IPS DF 6.9 (cell line): ENCODE data around the gene SCFD2.

ENCODE experiments used
- DNase-seq: peaks from one replicate; pipeline ENCODE4 v3.0.0-alpha.2; 2013; ENCODE audit warnings: low read depth, low spot score
- H3K27ac ChIP-seq: one replicate; pipeline ENCODE4 v1.5.1; 2013; ENCODE audit warnings: low read length, control low read depth
- H3K27me3 ChIP-seq: 2 replicates; pipeline ENCODE4 v1.6.1; 2013; ENCODE audit warnings: mild to moderate bottlenecking, low read length; ENCODE audit not compliant: control insufficient read depth, insufficient read depth
- H3K36me3 ChIP-seq: 2 replicates; pipeline ENCODE4 v1.6.1; 2013; ENCODE audit warnings: low read length; ENCODE audit not compliant: control insufficient read depth, insufficient read depth
- H3K4me1 ChIP-seq: 2 replicates; pipeline ENCODE4 v1.6.1; 2013; ENCODE audit warnings: low read length; ENCODE audit not compliant: control insufficient read depth, insufficient read depth
- H3K4me3 ChIP-seq: 2 replicates; pipeline ENCODE4 v1.5.1; 2013; ENCODE audit warnings: mild to moderate bottlenecking, low read length
- H3K9me3 ChIP-seq: 2 replicates; pipeline ENCODE4 v1.6.1; 2013; ENCODE audit warnings: low read length, inconsistent platforms; ENCODE audit not compliant: control insufficient read depth, insufficient read depth
- WGBS: extraction: QIAGEN DNeasy Blood & Tissue Kit; methylation state at CpG from one replicate; pipeline ENCODE4 v1.1.7; 2013; ENCODE audit warnings: mixed read lengths, missing lambda C conversion rate; ENCODE audit not compliant: insufficient read length, insufficient coverage; 5-methylcytosine and 5-hydroxymethylcytosine counted together

The SCFD2 gene

GRCh38 chr4:52915730-52916300, 450.0 kb downstream of the SCFD2 start:
- Histone ChIP-seq H3K36me3 (no peaks in the 10 kb centered on the region), H3K4me1 (0 out of 2 replicates have a peak, but pooled peaks cover 2% of the 10 kb centered on the region), H3K27me3 (no peaks in the 10 kb centered on the region), H3K27ac (no peak overlapping the region), H3K4me3 (no peak overlapping the region), H3K9me3 (no peaks in the 10 kb centered on the region)
- no CpG with 5 or more reads among the region's 6 CpGs for WGBS
- no peak for DNase-seq

GRCh38 chr4:52915191-52915590, 450.7 kb downstream of the SCFD2 start:
- Histone ChIP-seq H3K4me1 (0 out of 2 replicates have a peak, but pooled peaks cover 2% of the 10 kb centered on the region), H3K36me3 (no peaks in the 10 kb centered on the region), H3K9me3 (no peaks in the 10 kb centered on the region), H3K27ac (no peak overlapping the region), H3K4me3 (no peak overlapping the region), H3K27me3 (no peaks in the 10 kb centered on the region)
- DNase-seq, result no peak

GRCh38 chr4:52914051-52914605, 451.7 kb downstream of the SCFD2 start:
- DNase-seq, result no peak
- no peaks in the 10 kb centered on the region for H3K27me3 ChIP-seq
- H3K9me3 ChIP-seq, result no peaks in the 10 kb centered on the region
- H3K4me1 ChIP-seq, result 0 out of 2 replicates have a peak, but pooled peaks cover 2% of the 10 kb centered on the region
- H3K27ac ChIP-seq, result no peak overlapping the region
- no peaks in the 10 kb centered on the region for H3K36me3 ChIP-seq
- no peak overlapping the region for H3K4me3 ChIP-seq
- no CpG with 5 or more reads among the region's 3 CpGs for WGBS

GRCh38 chr4:52912608-52913007, 453.3 kb downstream of the SCFD2 start:
- Histone ChIP-seq H3K9me3 (no peaks in the 10 kb centered on the region), H3K4me3 (no peak overlapping the region), H3K27me3 (no peaks in the 10 kb centered on the region), H3K27ac (no peak overlapping the region), H3K4me1 (no peaks in the 10 kb centered on the region), H3K36me3 (no peaks in the 10 kb centered on the region)
- WGBS, result no CpG with 5 or more reads among the region's 2 CpGs
- DNase-seq, result no peak

GRCh38 chr4:52911684-52912294, 454.1 kb downstream of the SCFD2 start:
- Histone ChIP-seq H3K9me3 (no peaks in the 10 kb centered on the region), H3K27me3 (no peaks in the 10 kb centered on the region), H3K4me1 (no peaks in the 10 kb centered on the region), H3K27ac (no peak overlapping the region), H3K36me3 (no peaks in the 10 kb centered on the region), H3K4me3 (no peak overlapping the region)
- peak; percentile 77 for DNase-seq
- WGBS, result no CpG with 5 or more reads among the region's 3 CpGs

GRCh38 chr4:52910115-52910514, 455.7 kb downstream of the SCFD2 start:
- no peak for DNase-seq
- H3K36me3 ChIP-seq, result no peaks in the 10 kb centered on the region

GRCh38 chr4:52907510-52907909, 458.4 kb downstream of the SCFD2 start:
- no peak for DNase-seq
- H3K27me3 ChIP-seq, result no peaks in the 10 kb centered on the region
- no peaks in the 10 kb centered on the region for H3K36me3 ChIP-seq
- H3K4me3 ChIP-seq, result no peak overlapping the region
- no peak overlapping the region for H3K27ac ChIP-seq
- H3K9me3 ChIP-seq, result no peaks in the 10 kb centered on the region
- no CpG with 5 or more reads among the region's 2 CpGs for WGBS
- H3K4me1 ChIP-seq, result no peaks in the 10 kb centered on the region

More at GRCh38 chr4:52910115-52910514, 455.7 kb downstream of the SCFD2 start:
- Histone ChIP-seq H3K27ac (no peak overlapping the region), H3K9me3 (no peaks in the 10 kb centered on the region), H3K27me3 (no peaks in the 10 kb centered on the region), H3K4me1 (no peaks in the 10 kb centered on the region), H3K4me3 (no peak overlapping the region)

GRCh38 chr4:52904421-52904820, 461.4 kb downstream of the SCFD2 start:
- no peak for DNase-seq
- Histone ChIP-seq H3K4me3 (no peak overlapping the region), H3K27ac (no peak overlapping the region), H3K9me3 (no peaks in the 10 kb centered on the region), H3K4me1 (no peaks in the 10 kb centered on the region), H3K27me3 (no peaks in the 10 kb centered on the region), H3K36me3 (no peaks in the 10 kb centered on the region)
- no CpG with 5 or more reads among the region's 4 CpGs for WGBS

GRCh38 chr4:52903273-52903672, 462.6 kb downstream of the SCFD2 start:
- Histone ChIP-seq H3K27ac (no peak overlapping the region), H3K4me1 (no peaks in the 10 kb centered on the region), H3K27me3 (no peaks in the 10 kb centered on the region), H3K9me3 (no peaks in the 10 kb centered on the region), H3K36me3 (no peaks in the 10 kb centered on the region), H3K4me3 (no peak overlapping the region)
- no CpG with 5 or more reads among the region's 4 CpGs for WGBS
- DNase-seq, result no peak

- H3K27ac ChIP-seq, result no peak overlapping the region
- H3K9me3 ChIP-seq, result no peaks in the 10 kb centered on the region
- H3K27me3 ChIP-seq, result no peaks in the 10 kb centered on the region
- no peak overlapping the region for H3K4me3 ChIP-seq
- no CpG with 5 or more reads among the region's 1 CpG for WGBS
- H3K36me3 ChIP-seq, result no peaks in the 10 kb centered on the region
- H3K4me1 ChIP-seq, result no peaks in the 10 kb centered on the region
- no peak for DNase-seq
These were observed 471.4 kb downstream of the SCFD2 start for GRCh38 chr4:52894443-52894842.

- DNase-seq, result no peak
- H3K27ac ChIP-seq, result no peak overlapping the region
- no peaks in the 10 kb centered on the region for H3K4me1 ChIP-seq
- WGBS, result no CpG with 5 or more reads among the region's 3 CpGs
- H3K36me3 ChIP-seq, result no peaks in the 10 kb centered on the region
- H3K9me3 ChIP-seq, result no peaks in the 10 kb centered on the region
- no peak overlapping the region for H3K4me3 ChIP-seq
- H3K27me3 ChIP-seq, result no peaks in the 10 kb centered on the region
These were observed 473.0 kb downstream of the SCFD2 start for GRCh38 chr4:52892880-52893279.
